Esophagus squamous epithelium (tissue), 5 donors: ENCODE data around the gene RSU1. TPM values are rescaled to one million over a fixed set of nuclear protein-coding genes. Genes with fewer than 3 reads are reported as not detected.

Experiments
- DNase-seq: peaks from one replicate; lab custom pipeline; 2025; lab: John Stamatoyannopoulos, UW
- H3K27ac ChIP-seq, 4 donors: fragments of 200-600 bp; sonication (generic); one replicate each; pipeline ENCODE4 v1.5.1; 2016 to 2019; ENCODE audit warnings: mild to moderate bottlenecking in 1 of 4
- H3K27me3 ChIP-seq, 4 donors: fragments of 200-600 bp; sonication (generic); 1 replicate in 3 of 4; 2 replicates in 1 of 4; pipeline versions ENCODE4 v1.5.1 to v1.6.0; 2017 to 2021; ENCODE audit warnings: antibody characterized with exemption in 1 of 4
- H3K36me3 ChIP-seq, 3 donors: fragments of 200-600 bp; sonication (generic); one replicate each; pipeline ENCODE4 v1.5.1; 2016 to 2019
- H3K4me1 ChIP-seq, 3 donors: fragments of 200-600 bp; sonication (generic); one replicate each; pipeline ENCODE4 v1.5.1; 2017 to 2019
- H3K4me3 ChIP-seq, 4 donors: fragments of 200-600 bp; sonication (generic); 1 replicate in 3 of 4; 2 replicates in 1 of 4; pipeline ENCODE4 v1.5.1; 2016 to 2019; ENCODE audit warnings: mild to moderate bottlenecking in 2 of 4, moderate library complexity in 1 of 4
- H3K9me3 ChIP-seq, 3 donors: fragments of 200-600 bp; sonication (generic); one replicate each; pipeline ENCODE4 v1.5.1; 2016 to 2019
- POLR2A ChIP-seq, 4 donors: fragments of 450-650 bp; IDR thresholded peaks; one replicate each; pipeline ENCODE4 v1.6.1; 2017; ENCODE audit warnings: antibody characterized with exemption in 4 of 4, mild to moderate bottlenecking in 4 of 4, moderate library complexity in 3 of 4
- WGBS, 2 donors: methylation state at CpG; one replicate each; pipeline ENCODE4 v1.1.5; 2018; 5-methylcytosine and 5-hydroxymethylcytosine counted together
- intact Hi-C: fragments of 100-400 bp; cut with DNase I; formaldehyde crosslinking; loops from one replicate; pipeline ENCODE4 v1.15.0; 2022
- total RNA-seq, 4 donors: library from RNA; depleted of rRNA; stranded (reverse); fragments of >200 nt; gene quantifications; one replicate each; pipeline ENCODE4 v1.1.0, GENCODE V29; 2016
- TF ChIP-seq, protein P1 (sequence below), 6 experiments: fragments of 450-650 bp in 4 of 6; fragments of 200-600 bp in 2 of 6; sonication (generic) in 2 of 6; IDR thresholded peaks; one replicate each; pipeline ENCODE4 v1.5.1; 2016 to 2019; ENCODE audit warnings: antibody characterized with exemption in 6 of 6, mild to moderate bottlenecking in 4 of 6, moderate library complexity in 4 of 6
- donor health status: DM: yes; HTN: yes; CAD: no.

RSU1 gene
- total RNA-seq, 4 donors from 2014 or later, result 43.5 to 61.5 (median 51.3) TPM

DNA sequence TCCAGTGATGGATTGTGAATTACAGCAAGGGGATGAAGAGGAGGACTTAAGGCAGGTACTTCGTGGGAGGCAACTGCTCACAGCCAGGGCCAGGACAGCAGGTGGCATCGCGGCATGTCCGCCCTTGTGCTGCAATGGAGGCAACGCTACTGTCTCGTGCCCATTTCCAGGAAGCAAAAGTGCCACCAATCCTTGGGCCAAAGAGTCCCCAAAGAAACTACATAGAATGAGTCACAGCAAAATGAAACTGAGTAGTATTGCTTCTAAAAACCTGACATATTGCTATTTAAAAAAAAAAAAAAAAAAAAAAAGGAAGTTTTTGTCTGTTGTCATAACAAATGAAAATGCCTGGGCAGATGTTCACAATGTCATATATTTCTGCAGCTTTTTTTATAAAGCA lies 46.6 kb downstream of the RSU1 start:
- Histone ChIP-seq H3K9me3 (no peaks in the 10 kb centered on the region), H3K36me3 (no peaks in the 10 kb centered on the region), H3K27me3 (no peaks in the 10 kb centered on the region), H3K4me1 (no peaks in the 10 kb centered on the region), H3K27ac (no peak overlapping the region), H3K4me3 (no peak overlapping the region)
- intact Hi-C loops, result no loop called here
- WGBS, 2 donors, result 73 to 86% methylated on average over 3 to 6 of the region's 6 CpGs
- TF ChIP-seq, protein P1, sequence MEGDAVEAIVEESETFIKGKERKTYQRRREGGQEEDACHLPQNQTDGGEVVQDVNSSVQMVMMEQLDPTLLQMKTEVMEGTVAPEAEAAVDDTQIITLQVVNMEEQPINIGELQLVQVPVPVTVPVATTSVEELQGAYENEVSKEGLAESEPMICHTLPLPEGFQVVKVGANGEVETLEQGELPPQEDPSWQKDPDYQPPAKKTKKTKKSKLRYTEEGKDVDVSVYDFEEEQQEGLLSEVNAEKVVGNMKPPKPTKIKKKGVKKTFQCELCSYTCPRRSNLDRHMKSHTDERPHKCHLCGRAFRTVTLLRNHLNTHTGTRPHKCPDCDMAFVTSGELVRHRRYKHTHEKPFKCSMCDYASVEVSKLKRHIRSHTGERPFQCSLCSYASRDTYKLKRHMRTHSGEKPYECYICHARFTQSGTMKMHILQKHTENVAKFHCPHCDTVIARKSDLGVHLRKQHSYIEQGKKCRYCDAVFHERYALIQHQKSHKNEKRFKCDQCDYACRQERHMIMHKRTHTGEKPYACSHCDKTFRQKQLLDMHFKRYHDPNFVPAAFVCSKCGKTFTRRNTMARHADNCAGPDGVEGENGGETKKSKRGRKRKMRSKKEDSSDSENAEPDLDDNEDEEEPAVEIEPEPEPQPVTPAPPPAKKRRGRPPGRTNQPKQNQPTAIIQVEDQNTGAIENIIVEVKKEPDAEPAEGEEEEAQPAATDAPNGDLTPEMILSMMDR (IDR thresholded peaks at IDR 0.05), result no peak
- no peak for TF ChIP-seq POLR2A (IDR thresholded peaks at IDR 0.05)
- DNase-seq, result no peak

DNA sequence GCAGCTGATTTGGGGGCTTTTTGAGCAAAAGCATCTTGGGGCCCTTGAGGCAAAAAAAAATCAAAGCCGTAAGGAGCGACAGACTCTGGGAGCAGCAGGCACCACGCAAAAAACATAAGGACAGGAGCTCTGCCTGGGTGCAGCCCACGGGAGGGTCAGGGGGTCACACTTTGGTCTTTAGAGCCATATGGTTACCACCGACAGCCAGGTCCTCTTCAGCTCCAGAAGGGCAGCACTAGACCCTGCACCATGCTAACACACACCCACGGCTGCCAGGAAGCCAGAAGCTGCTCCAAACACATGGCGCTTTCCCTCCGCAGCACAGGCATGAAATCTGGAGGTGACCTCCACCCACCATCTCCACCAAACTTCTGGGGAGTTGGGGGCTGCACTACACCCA lies 47.1 kb downstream of the RSU1 start:
- intact Hi-C loops, result no loop called here
- Histone ChIP-seq H3K4me3 (no peak overlapping the region), H3K27ac (no peak overlapping the region), H3K9me3 (no peaks in the 10 kb centered on the region), H3K27me3 (no peaks in the 10 kb centered on the region), H3K4me1 (no peaks in the 10 kb centered on the region), H3K36me3 (no peaks in the 10 kb centered on the region)
- 100% methylated on average over 3 to 6 of the region's 8 CpGs for WGBS, 2 donors
- TF ChIP-seq, protein P1 (IDR thresholded peaks at IDR 0.05), result no peak
- TF ChIP-seq POLR2A (IDR thresholded peaks at IDR 0.05), result no peak
- DNase-seq, result no peak

DNA sequence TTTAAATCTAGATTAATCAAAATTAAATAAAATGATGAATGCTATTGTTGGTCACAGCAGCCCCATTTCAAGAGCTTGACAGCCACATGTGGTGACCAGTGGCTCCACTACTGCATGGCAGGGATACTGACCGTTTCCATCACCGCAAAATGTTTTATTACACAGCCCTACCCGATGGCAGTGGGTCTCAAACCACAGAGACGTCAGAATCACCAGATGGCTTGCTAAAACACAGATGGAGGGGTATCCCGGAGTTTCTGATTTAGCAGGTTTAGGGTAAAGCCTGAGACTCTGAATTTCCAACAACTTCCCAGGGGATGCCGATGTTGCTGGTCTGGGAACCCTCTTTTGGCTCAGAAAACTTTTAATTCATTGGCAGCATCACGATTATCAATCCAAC lies 47.9 kb downstream of the RSU1 start:
- 88 to 91% methylated on average over 7 of the region's 7 CpGs for WGBS, 2 donors
- Histone ChIP-seq H3K4me1 (no peaks in the 10 kb centered on the region), H3K9me3 (no peaks in the 10 kb centered on the region)

DNA sequence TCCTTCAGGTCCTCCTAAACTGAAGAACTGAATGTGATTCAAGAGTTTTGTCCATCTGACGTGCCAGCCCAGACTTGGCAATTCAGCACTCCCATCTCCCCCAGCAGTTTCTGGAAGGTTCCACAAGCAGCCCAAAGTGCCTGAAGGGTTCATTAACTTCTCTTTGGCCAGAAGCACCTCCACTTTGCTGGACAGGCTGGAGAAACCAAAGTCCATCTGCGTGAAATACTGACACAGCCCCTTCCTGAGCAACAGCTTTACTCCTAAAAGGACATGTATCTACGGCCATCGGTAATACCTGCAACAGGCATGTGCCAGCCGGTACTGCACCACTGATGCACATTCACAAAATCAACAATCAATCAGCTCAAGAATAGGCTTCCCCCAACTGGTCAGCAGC lies 48.5 kb downstream of the RSU1 start:
- H3K27me3 ChIP-seq, result no peaks in the 10 kb centered on the region
- no peaks in the 10 kb centered on the region for H3K9me3 ChIP-seq
- H3K36me3 ChIP-seq, result peaks cover 0 to 10% (median 0%) of the 10 kb centered on the region in 3 donors
- no peak overlapping the region for H3K4me3 ChIP-seq
- DNase-seq, result no peak
- WGBS, 2 donors, result 80 to 90% methylated on average over 1 to 5 of the region's 5 CpGs
- no peaks in the 10 kb centered on the region for H3K4me1 ChIP-seq
- intact Hi-C loops, result no loop called here
- no peak overlapping the region for H3K27ac ChIP-seq
- TF ChIP-seq, protein P1 (IDR thresholded peaks at IDR 0.05), result no peak
- TF ChIP-seq POLR2A (IDR thresholded peaks at IDR 0.05), result no peak

More for the DNA sequence above, 47.9 kb downstream of the RSU1 start:
- intact Hi-C loops, result no loop called here
- DNase-seq, result no peak
- TF ChIP-seq, protein P1 (IDR thresholded peaks at IDR 0.05), result no peak
- TF ChIP-seq POLR2A (IDR thresholded peaks at IDR 0.05), result no peak
- Histone ChIP-seq H3K27ac (no peak overlapping the region), H3K36me3 (peaks cover 0 to 4% (median 0%) of the 10 kb centered on the region in 3 donors), H3K4me3 (no peak overlapping the region), H3K27me3 (no peaks in the 10 kb centered on the region)

DNA sequence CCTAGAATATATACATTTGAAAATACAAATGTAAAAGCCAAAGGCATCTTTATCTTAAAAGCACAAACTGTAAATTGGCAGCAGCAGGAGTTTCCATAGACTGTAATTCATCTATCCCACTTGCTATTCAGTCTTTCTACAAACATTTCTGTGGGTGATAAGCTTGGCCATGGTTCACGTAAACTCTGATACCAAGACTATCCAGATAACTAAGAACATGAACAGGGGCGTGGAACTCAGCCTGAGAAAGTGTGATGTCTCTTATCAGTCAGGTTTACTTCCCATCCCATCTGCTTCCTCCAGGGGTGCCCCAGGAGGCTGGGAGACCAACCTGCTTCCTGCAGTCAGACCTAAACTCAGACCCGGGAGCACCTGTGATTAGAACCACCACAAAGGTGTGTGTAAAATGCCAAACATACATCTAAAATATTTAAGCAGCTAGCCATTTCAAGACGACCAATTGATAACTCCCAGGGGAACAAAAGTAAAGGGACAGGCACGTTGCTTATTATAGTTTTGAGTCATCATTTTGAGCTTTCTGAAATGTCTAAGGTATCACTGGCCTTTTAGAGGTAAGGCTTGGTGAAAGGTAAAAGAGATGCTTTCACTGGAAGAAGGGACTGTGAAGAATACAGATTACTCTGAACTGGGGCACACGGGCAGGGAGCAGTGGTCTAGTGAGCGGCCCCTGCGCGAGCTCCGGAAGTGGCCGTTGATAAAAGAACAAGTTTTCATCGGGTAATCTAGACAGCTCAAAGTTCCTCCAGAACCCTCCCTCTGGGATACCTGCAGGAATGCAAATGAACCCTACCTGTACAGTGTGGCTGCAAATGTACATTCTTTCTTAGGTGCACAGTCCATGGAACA lies 51.5 kb downstream of the RSU1 start:
- Histone ChIP-seq H3K36me3 (peaks cover 0 to 23% (median 0%) of the 10 kb centered on the region in 3 donors), H3K4me1 (no peaks in the 10 kb centered on the region), H3K27me3 (no peaks in the 10 kb centered on the region), H3K27ac (no peak overlapping the region), H3K4me3 (no peak overlapping the region), H3K9me3 (no peaks in the 10 kb centered on the region)
- 70 to 75% methylated on average over 12 of the region's 12 CpGs for WGBS, 2 donors
- intact Hi-C loops, result no loop called here
- TF ChIP-seq POLR2A (IDR thresholded peaks at IDR 0.05), result no peak
- TF ChIP-seq, protein P1 (IDR thresholded peaks at IDR 0.05), result no peak
- DNase-seq, result no peak
